K562 (cell line): ENCODE data around the gene CRHR1. TPM values are rescaled to one million over a fixed set of nuclear protein-coding genes. Genes with fewer than 3 reads are reported as not detected.

Experiments
- ATAC-seq: fragments of 200-7000 bp; cut with Tn5 transposase; 3 replicates; pipeline ENCODE4 v1.9.1; 2020; ENCODE audit warnings: moderate library complexity
- BruUV-seq: library from RNA; stranded (reverse); fragments of 400-500 nt; replicated peaks from 2 replicates; lab custom pipeline; 2021; lab: Mats Ljungman, UMichigan
- CTCF ChIA-PET: fragments of 300-600 bp; formaldehyde crosslinking; extraction: SDS; loops from one replicate; lab custom pipeline; 2021; ENCODE audit warnings: low intra/inter-chr PET ratio; lab: Yijun Ruan, JAX
- POLR2A ChIA-PET: fragments of 300-600, 350-650 bp; sonication (Branson Sonifier 250); formaldehyde crosslinking; extraction: SDS; loops from one replicate; lab custom pipeline; 2021; ENCODE audit warnings: antibody characterized with exemption, inconsistent platforms; lab: Yijun Ruan, JAX
- DNase-seq, 4 experiments: peaks; one replicate each; pipeline versions ENCODE4 v3.0.0 to v3.0.0-alpha.2; 2011 to 2018; ENCODE audit warnings: low spot score in 3 of 4, mixed read lengths in 3 of 4; ENCODE audit errors: extremely low read depth in 1 of 4
- FAIRE-seq: peaks from 2 replicates; lab custom pipeline; 2011; peaks lifted over from hg19 to GRCh38; lab: Jason Lieb, UNC
- H2AFZ ChIP-seq: 2 replicates; pipeline ENCODE4 v1.6.0; 2011; ENCODE audit warnings: low read depth, low read length, control low read depth, inconsistent platforms
- H3K27ac ChIP-seq: fragments of 200-600 bp; 3 replicates; pipeline ENCODE4 v1.8.0; 2011; ENCODE audit warnings: low read depth, mild to moderate bottlenecking, control low read depth, inconsistent platforms, low read length, moderate library complexity, mixed read lengths; ENCODE audit errors: extremely low read depth
- H3K27me3 ChIP-seq, 2 experiments: fragments of 300-600 bp in 1 of 2; 2 replicates in 1 of 2; 3 replicates in 1 of 2; pipeline versions ENCODE4 v1.6.0 to v1.8.0; 2011; ENCODE audit warnings: inconsistent platforms in 2 of 2, low read length in 2 of 2, mild to moderate bottlenecking in 1 of 2, mixed read lengths in 1 of 2, moderate library complexity in 1 of 2; ENCODE audit not compliant: control insufficient read depth in 2 of 2, insufficient read depth in 2 of 2
- H3K36me3 ChIP-seq: fragments of 300-600 bp; 3 replicates; pipeline ENCODE4 v1.8.0; 2011; ENCODE audit warnings: mild to moderate bottlenecking, low read length, inconsistent platforms; ENCODE audit not compliant: control insufficient read depth, insufficient read depth
- H3K4me1 ChIP-seq, 2 experiments: fragments of 200-600 bp in 1 of 2; replicated peaks in 1 of 2; 2 replicates in 1 of 2; 3 replicates in 1 of 2; pipeline versions ENCODE4 v1.5.1 to v1.8.0; 2011; ENCODE audit warnings: inconsistent platforms in 2 of 2, low read length in 2 of 2, mild to moderate bottlenecking in 1 of 2, mixed read lengths in 1 of 2, moderate library complexity in 1 of 2; ENCODE audit not compliant: control insufficient read depth in 2 of 2, insufficient read depth in 2 of 2
- H3K4me2 ChIP-seq: 2 replicates; pipeline ENCODE4 v1.6.1; 2011; ENCODE audit warnings: low read length, control low read depth, inconsistent platforms, mixed read lengths; ENCODE audit not compliant: insufficient read depth
- H3K4me3 ChIP-seq: fragments of 200-600 bp; sonication (generic), shearing (Covaris generic); 2 replicates; pipeline ENCODE4 v1.5.1; 2016; ENCODE audit warnings: control low read depth, inconsistent platforms
- H3K79me2 ChIP-seq: fragments of 200-600 bp; 3 replicates; pipeline ENCODE4 v1.8.0; 2011; ENCODE audit warnings: low read length, inconsistent platforms; ENCODE audit not compliant: control insufficient read depth, insufficient read depth
- H3K9ac ChIP-seq, 2 experiments: 2 replicates each; pipeline versions ENCODE4 v1.6.0 to v1.6.1; 2011; ENCODE audit warnings: low read depth in 2 of 2, low read length in 2 of 2, control low read depth in 1 of 2, inconsistent platforms in 1 of 2, mild to moderate bottlenecking in 1 of 2, mixed read lengths in 1 of 2; ENCODE audit not compliant: insufficient read depth in 1 of 2
- H3K9me1 ChIP-seq: one replicate; pipeline ENCODE4 v1.6.0; 2011; ENCODE audit warnings: inconsistent platforms, mild to moderate bottlenecking, low read length, moderate library complexity; ENCODE audit not compliant: control insufficient read depth, insufficient read depth
- H3K9me3 ChIP-seq: replicated peaks from 2 replicates; pipeline ENCODE4 v1.5.1; 2011; ENCODE audit warnings: low read depth, low read length, inconsistent platforms; ENCODE audit not compliant: control insufficient read depth, insufficient read depth
- H4K20me1 ChIP-seq: replicated peaks from 2 replicates; pipeline ENCODE4 v1.6.1; 2011; ENCODE audit warnings: low read length, inconsistent platforms, mixed read lengths; ENCODE audit not compliant: control insufficient read depth, insufficient read depth
- FOSL1 ChIP-seq: fragments of 200-800 bp; sonication (Bioruptor generic); conservative IDR thresholded peaks from 2 replicates; pipeline ENCODE4 v1.6.1; 2016; ENCODE audit warnings: missing genetic modification characterization, missing compliant biosample characterization
- KLF16 ChIP-seq: IDR thresholded peaks from 2 replicates; pipeline ENCODE4 v1.6.1; 2016; ENCODE audit warnings: antibody characterized with exemption
- WGBS: fragments of 100-300 bp; shearing (Covaris generic); methylation state at CpG from one replicate; pipeline ENCODE4 v1.1.6; 2016; ENCODE audit warnings: low coverage, mixed read lengths; ENCODE audit not compliant: insufficient coverage; ENCODE audit errors: missing lambda C conversion rate; 5-methylcytosine and 5-hydroxymethylcytosine counted together
- in situ Hi-C: fragments of 300-500 bp; cut with MboI; formaldehyde crosslinking; loops from 4 replicates; pipeline ENCODE4 v1.15.0; 2018; ENCODE audit warnings: inconsistent platforms, mixed read lengths
- intact Hi-C: fragments of 100-400 bp; cut with micrococcal nuclease; formaldehyde crosslinking; loops from 2 replicates; pipeline ENCODE4 v1.14.2; 2022
- polyA plus RNA-seq, 8 experiments: library from polyadenylated mRNA; depleted of rRNA in 4 of 8; stranded (reverse) in 5 of 8; unstranded in 3 of 8; fragments of >200 nt; fragmentation: Nextera tagmentation in 2 of 8; fragmentation: Illumina TruSeq in 1 of 8; extraction: Ambion mirVana in 2 of 8; extraction: Trizol in 1 of 8; gene quantifications; 2 replicates each; pipeline versions ENCODE4 v1.2.1 to v1.2.3, GENCODE V29; 2011 to 2014; ENCODE audit warnings: inconsistent platforms in 1 of 8, missing spikeins in 1 of 8
- total RNA-seq, 7 experiments: library from RNA; depleted of rRNA in 6 of 7; stranded (reverse); fragments of >200 nt in 6 of 7; fragmentation: Illumina TruSeq in 2 of 7; extraction: Trizol in 2 of 7; gene quantifications; 2 replicates each; pipeline versions ENCODE4 v1.2.1 to v1.2.3, GENCODE V29; 2011 to 2021; ENCODE audit warnings: low replicate concordance in 1 of 7
- TF ChIP-seq, protein P1 (sequence below): fragments of 450-650 bp; IDR thresholded peaks from 2 replicates; pipeline ENCODE4 v1.6.1; 2016; ENCODE audit warnings: mild to moderate bottlenecking, moderate library complexity

CRHR1 gene
- total and polyA plus RNA-seq, 9 of the 15 experiments (the other 6 are each of a cell fraction or from before 2014, with no cell fraction given): 0.05 TPM; not detected in 8

DNA sequence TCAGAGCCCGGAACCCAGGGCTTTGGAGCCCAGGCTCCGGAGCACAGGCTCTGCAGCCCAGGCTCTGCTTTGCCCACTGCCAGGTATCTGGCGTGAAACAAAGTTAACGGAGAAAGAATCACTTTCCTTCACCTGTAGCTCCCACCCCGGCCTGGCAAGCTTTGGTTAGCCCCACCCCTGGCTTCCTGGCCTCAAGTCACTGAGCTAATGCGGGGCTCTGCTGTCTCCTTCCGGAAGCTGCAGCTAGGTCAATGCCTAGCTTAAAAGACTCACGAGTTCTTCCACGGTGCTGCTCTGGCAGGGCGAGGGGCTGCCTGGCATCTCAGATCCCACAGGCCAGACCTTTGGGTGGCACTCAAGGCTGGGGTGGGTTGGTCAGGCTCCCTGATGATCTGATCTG is 39.5 kb downstream of the CRHR1 start:
- DNase-seq (no peak), FAIRE-seq (no peak), ATAC-seq (no peak)
- in situ Hi-C loops (no loop called here), intact Hi-C loops (no loop called here)
- no peak for TF ChIP-seq KLF16
- TF ChIP-seq, protein P1, sequence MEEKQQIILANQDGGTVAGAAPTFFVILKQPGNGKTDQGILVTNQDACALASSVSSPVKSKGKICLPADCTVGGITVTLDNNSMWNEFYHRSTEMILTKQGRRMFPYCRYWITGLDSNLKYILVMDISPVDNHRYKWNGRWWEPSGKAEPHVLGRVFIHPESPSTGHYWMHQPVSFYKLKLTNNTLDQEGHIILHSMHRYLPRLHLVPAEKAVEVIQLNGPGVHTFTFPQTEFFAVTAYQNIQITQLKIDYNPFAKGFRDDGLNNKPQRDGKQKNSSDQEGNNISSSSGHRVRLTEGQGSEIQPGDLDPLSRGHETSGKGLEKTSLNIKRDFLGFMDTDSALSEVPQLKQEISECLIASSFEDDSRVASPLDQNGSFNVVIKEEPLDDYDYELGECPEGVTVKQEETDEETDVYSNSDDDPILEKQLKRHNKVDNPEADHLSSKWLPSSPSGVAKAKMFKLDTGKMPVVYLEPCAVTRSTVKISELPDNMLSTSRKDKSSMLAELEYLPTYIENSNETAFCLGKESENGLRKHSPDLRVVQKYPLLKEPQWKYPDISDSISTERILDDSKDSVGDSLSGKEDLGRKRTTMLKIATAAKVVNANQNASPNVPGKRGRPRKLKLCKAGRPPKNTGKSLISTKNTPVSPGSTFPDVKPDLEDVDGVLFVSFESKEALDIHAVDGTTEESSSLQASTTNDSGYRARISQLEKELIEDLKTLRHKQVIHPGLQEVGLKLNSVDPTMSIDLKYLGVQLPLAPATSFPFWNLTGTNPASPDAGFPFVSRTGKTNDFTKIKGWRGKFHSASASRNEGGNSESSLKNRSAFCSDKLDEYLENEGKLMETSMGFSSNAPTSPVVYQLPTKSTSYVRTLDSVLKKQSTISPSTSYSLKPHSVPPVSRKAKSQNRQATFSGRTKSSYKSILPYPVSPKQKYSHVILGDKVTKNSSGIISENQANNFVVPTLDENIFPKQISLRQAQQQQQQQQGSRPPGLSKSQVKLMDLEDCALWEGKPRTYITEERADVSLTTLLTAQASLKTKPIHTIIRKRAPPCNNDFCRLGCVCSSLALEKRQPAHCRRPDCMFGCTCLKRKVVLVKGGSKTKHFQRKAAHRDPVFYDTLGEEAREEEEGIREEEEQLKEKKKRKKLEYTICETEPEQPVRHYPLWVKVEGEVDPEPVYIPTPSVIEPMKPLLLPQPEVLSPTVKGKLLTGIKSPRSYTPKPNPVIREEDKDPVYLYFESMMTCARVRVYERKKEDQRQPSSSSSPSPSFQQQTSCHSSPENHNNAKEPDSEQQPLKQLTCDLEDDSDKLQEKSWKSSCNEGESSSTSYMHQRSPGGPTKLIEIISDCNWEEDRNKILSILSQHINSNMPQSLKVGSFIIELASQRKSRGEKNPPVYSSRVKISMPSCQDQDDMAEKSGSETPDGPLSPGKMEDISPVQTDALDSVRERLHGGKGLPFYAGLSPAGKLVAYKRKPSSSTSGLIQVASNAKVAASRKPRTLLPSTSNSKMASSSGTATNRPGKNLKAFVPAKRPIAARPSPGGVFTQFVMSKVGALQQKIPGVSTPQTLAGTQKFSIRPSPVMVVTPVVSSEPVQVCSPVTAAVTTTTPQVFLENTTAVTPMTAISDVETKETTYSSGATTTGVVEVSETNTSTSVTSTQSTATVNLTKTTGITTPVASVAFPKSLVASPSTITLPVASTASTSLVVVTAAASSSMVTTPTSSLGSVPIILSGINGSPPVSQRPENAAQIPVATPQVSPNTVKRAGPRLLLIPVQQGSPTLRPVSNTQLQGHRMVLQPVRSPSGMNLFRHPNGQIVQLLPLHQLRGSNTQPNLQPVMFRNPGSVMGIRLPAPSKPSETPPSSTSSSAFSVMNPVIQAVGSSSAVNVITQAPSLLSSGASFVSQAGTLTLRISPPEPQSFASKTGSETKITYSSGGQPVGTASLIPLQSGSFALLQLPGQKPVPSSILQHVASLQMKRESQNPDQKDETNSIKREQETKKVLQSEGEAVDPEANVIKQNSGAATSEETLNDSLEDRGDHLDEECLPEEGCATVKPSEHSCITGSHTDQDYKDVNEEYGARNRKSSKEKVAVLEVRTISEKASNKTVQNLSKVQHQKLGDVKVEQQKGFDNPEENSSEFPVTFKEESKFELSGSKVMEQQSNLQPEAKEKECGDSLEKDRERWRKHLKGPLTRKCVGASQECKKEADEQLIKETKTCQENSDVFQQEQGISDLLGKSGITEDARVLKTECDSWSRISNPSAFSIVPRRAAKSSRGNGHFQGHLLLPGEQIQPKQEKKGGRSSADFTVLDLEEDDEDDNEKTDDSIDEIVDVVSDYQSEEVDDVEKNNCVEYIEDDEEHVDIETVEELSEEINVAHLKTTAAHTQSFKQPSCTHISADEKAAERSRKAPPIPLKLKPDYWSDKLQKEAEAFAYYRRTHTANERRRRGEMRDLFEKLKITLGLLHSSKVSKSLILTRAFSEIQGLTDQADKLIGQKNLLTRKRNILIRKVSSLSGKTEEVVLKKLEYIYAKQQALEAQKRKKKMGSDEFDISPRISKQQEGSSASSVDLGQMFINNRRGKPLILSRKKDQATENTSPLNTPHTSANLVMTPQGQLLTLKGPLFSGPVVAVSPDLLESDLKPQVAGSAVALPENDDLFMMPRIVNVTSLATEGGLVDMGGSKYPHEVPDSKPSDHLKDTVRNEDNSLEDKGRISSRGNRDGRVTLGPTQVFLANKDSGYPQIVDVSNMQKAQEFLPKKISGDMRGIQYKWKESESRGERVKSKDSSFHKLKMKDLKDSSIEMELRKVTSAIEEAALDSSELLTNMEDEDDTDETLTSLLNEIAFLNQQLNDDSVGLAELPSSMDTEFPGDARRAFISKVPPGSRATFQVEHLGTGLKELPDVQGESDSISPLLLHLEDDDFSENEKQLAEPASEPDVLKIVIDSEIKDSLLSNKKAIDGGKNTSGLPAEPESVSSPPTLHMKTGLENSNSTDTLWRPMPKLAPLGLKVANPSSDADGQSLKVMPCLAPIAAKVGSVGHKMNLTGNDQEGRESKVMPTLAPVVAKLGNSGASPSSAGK: no peak
- 0 out of 2 replicates have a peak, but pooled peaks have one; percentile 6 for TF ChIP-seq FOSL1
- Histone ChIP-seq H3K36me3 (no peaks in the 10 kb centered on the region), H3K27me3 (peaks cover 14 to 74% of the 10 kb centered on the region in 2 experiments; a peak in 4 of 5 replicates), H3K4me3 (no peak overlapping the region), H3K27ac (no peak overlapping the region), H3K4me1 (no peaks in the 10 kb centered on the region; a peak in 2 of 5 replicates), H3K9ac (no peak overlapping the region; a peak in 1 of 4 replicates), H3K79me2 (no peaks in the 10 kb centered on the region), H4K20me1 (peaks cover 10% of the 10 kb centered on the region), H3K9me3 (no peaks in the 10 kb centered on the region), H3K9me1 (no peaks in the 10 kb centered on the region), H3K4me2 (no peak overlapping the region), H2AFZ (no peak overlapping the region)
- BruUV-seq: no TSS peak
- POLR2A ChIA-PET: no interaction called here
- CTCF ChIA-PET: interaction anchor here (0.6 kb wide), 1 partner anchor 153 kb away, joined by 3 read pairs; no protein-coding TSS in a partner anchor
- whole genome bisulfite sequencing: 3% methylated on average over 9 of the region's 10 CpGs
